Measurements from ENCODE around the gene LZIC. TPM values are rescaled to one million over a fixed set of nuclear protein-coding genes. Genes with fewer than 3 reads are reported as not detected.

Gene LZIC
- total and polyA plus RNA-seq, 2 of the 8 experiments (the other 6 are each of a cell fraction or from before 2014, with no cell fraction given): 4.8 to 20.3 TPM

DNA sequence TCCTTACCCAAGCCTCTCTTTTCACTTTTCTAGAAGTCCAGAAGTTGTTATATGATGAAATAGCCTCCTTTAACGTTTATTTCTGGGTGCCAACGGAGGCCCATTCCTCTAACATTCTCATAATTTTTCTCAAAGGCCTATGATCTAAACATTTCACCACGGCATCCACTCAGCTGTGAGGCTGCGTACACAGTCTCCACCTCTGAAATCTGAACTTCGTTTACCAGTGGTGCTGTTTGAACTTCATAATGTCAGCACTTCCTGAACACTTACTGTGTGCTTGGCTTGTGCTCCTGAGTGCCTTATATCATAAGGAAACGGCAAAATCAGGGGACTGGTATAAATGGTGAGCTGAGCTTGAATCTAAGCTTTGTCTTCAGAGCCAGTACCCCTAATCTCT is 41.8 kb upstream of the LZIC start:
- Histone ChIP-seq H3K23me2 (ENCODE audit: low read depth, low read length) (no peaks in the 10 kb centered on the region), H3K27ac (ENCODE audit: low read depth, low read length) (no peak overlapping the region), H2AFZ (ENCODE audit: low read length) (no peak overlapping the region), H4K91ac (replicated peaks; ENCODE audit: insufficient read length, low read length) (no peak overlapping the region), H2BK120ac (replicated peaks; ENCODE audit: low read depth, low read length) (no peak overlapping the region), H3K4me1 (replicated peaks in 1 of 4; ENCODE audit: control insufficient read depth in 3 of 4, insufficient read depth in 4 of 4, low read length in 3 of 4) (no peaks in the 10 kb centered on the region), H3K14ac (ENCODE audit: insufficient read length) (no peak overlapping the region), H2AK5ac (ENCODE audit: low read depth, low read length) (no peak overlapping the region), H3K9ac (replicated peaks in 1 of 4; ENCODE audit: extremely low read depth in 1 of 4, low read depth in 3 of 4, low read length in 3 of 4) (no peak overlapping the region), H2BK5ac (ENCODE audit: low read depth, low read length) (no peak overlapping the region), H3K79me1 (ENCODE audit: low read depth, low read length) (no peaks in the 10 kb centered on the region), H3K4ac (replicated peaks; ENCODE audit: insufficient read length, low read depth, low read length) (no peak overlapping the region), H3K9me3 (ENCODE audit: insufficient read depth in 2 of 2, low read depth in 1 of 2, low read length in 1 of 2) (no peaks in the 10 kb centered on the region), H3K23ac (ENCODE audit: insufficient read length) (no peak overlapping the region), H3K56ac (replicated peaks; ENCODE audit: insufficient read length, low read depth, low read length) (no peak overlapping the region), H2BK15ac (ENCODE audit: low read length) (no peak overlapping the region), H2BK12ac (ENCODE audit: low read depth, low read length) (no peak overlapping the region), H3K79me2 (ENCODE audit: control insufficient read depth in 1 of 2, insufficient read depth in 2 of 2, low read length in 2 of 2) (no peaks in the 10 kb centered on the region), H2BK20ac (ENCODE audit: low read length) (no peak overlapping the region), H3K18ac (ENCODE audit: extremely low read depth, low read length) (no peak overlapping the region), H4K20me1 (replicated peaks in 1 of 2; ENCODE audit: control insufficient read depth in 1 of 2, insufficient read depth in 2 of 2, low read length in 2 of 2) (no peaks in the 10 kb centered on the region), H3K4me3 (ENCODE audit: extremely low read depth in 1 of 4, insufficient read depth in 2 of 4, low read depth in 3 of 4, low read length in 4 of 4) (no peak overlapping the region), H3K36me3 (ENCODE audit: control insufficient read depth in 2 of 4, insufficient read depth in 4 of 4, low read length in 3 of 4) (no peaks in the 10 kb centered on the region), H3K27me3 (replicated peaks in 1 of 4; ENCODE audit: control insufficient read depth in 3 of 4, extremely low read depth in 1 of 4, insufficient read depth in 3 of 4, low read length in 3 of 4) (no peaks in the 10 kb centered on the region), H4K5ac (ENCODE audit: insufficient read length, low read depth, low read length) (no peak overlapping the region), H4K8ac (ENCODE audit: extremely low read depth, insufficient read depth, low read length) (no peak overlapping the region), H3K4me2 (ENCODE audit: insufficient read depth in 1 of 2, low read depth in 2 of 2, low read length in 2 of 2) (no peak overlapping the region)
- ChIA-PET CTCF (ENCODE audit: partially characterized antibody) (no interaction called here), POLR2A (ENCODE audit: partially characterized antibody) (no interaction called here)
- no peak for TF ChIP-seq FOSL1 (IDR thresholded peaks at IDR 0.05; ENCODE audit: insufficient read depth, low read depth, low read length)
- no peak for TF ChIP-seq YY1 (IDR thresholded peaks at IDR 0.05; ENCODE audit: low read depth, low read length)
- TF ChIP-seq JUND (IDR thresholded peaks at IDR 0.05; ENCODE audit: low read length): no peak
- TF ChIP-seq SP4 (IDR thresholded peaks at IDR 0.05; ENCODE audit: low read length): no peak
- TF ChIP-seq CBX8 (IDR thresholded peaks at IDR 0.05; ENCODE audit: borderline replicate concordance, low read depth, low read length): no peak
- no peak for TF ChIP-seq NANOG (IDR thresholded peaks at IDR 0.05; ENCODE audit: insufficient read depth, low read depth, low read length, poor library complexity, severe bottlenecking)
- no peak for TF ChIP-seq RBBP5 (IDR thresholded peaks at IDR 0.05; ENCODE audit: borderline replicate concordance, low read depth, low read length)
- no peak for TF ChIP-seq SUZ12 (IDR thresholded peaks at IDR 0.05; ENCODE audit: low read length)
- TF ChIP-seq HDAC2 (IDR thresholded peaks at IDR 0.05; ENCODE audit: borderline replicate concordance in 1 of 2, low read depth in 2 of 2, low read length in 2 of 2): no peak
- no peak for TF ChIP-seq SIX5 (IDR thresholded peaks at IDR 0.05; ENCODE audit: low read depth, low read length)
- no peak for TF ChIP-seq SP1 (IDR thresholded peaks at IDR 0.05; ENCODE audit: low read depth, low read length)
- no peak for TF ChIP-seq TAF1 (IDR thresholded peaks at IDR 0.05; ENCODE audit: low read depth, low read length)
- TF ChIP-seq CTBP2 (IDR thresholded peaks at IDR 0.05; ENCODE audit: borderline replicate concordance, insufficient read depth, insufficient read length, low read length): no peak
- TF ChIP-seq, protein P1, sequence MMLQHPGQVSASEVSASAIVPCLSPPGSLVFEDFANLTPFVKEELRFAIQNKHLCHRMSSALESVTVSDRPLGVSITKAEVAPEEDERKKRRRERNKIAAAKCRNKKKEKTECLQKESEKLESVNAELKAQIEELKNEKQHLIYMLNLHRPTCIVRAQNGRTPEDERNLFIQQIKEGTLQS (IDR thresholded peaks at IDR 0.05; ENCODE audit: insufficient read depth, low read depth, low read length): no peak
- DNase-seq (ENCODE audit: low read depth in 1 of 2, low spot score in 2 of 2) (no peak), FAIRE-seq (no peak)
- 76% methylated on average over 6 of the region's 6 CpGs; no CpG with 5 or more reads in 1 of the 2 experiments for WGBS, 2 experiments (ENCODE audit: extremely low coverage in 1 of 2, insufficient coverage in 1 of 2, insufficient read length in 1 of 2, insufficient replicate concordance in 2 of 2, low coverage in 1 of 2, low lambda C conversion rate in 2 of 2, missing lambda C conversion rate in 1 of 2)
